A673 (cell line): Measurements from ENCODE around the gene CACNB1. TPM values are rescaled to one million over a fixed set of nuclear protein-coding genes. Genes with fewer than 3 reads are reported as not detected.
"Not testable (repeated sequence)": the region's sequence is repeated elsewhere in the genome, so short reads cannot be mapped to it uniquely, and the experiment has no call there.

Experiments
- BruUV-seq: library from RNA; stranded (reverse); fragments of 400-500 nt; replicated peaks from 2 replicates; lab custom pipeline; 2021; lab: Mats Ljungman, UMichigan
- CTCF ChIA-PET: fragments of 300-600 bp; sonication (Branson Sonifier 250); formaldehyde crosslinking; loops from one replicate; lab custom pipeline; 2022; ENCODE audit warnings: antibody characterized with exemption; lab: Charles Lee
- POLR2A ChIA-PET: fragments of 300-600 bp; sonication (Branson Sonifier 250); formaldehyde crosslinking; loops from one replicate; lab custom pipeline; 2022; ENCODE audit warnings: antibody characterized with exemption; ENCODE audit not compliant: low non-redundant PET; lab: Charles Lee
- DNase-seq: peaks from one replicate; pipeline ENCODE4 v3.0.0-alpha.2; 2015; ENCODE audit warnings: low spot score
- H3K27ac ChIP-seq: fragments of 200-600 bp; sonication (generic); 2 replicates; pipeline ENCODE4 v1.5.1; 2016; ENCODE audit warnings: mixed run types, low read depth, mild to moderate bottlenecking, mixed read lengths, antibody characterized with exemption, low read length; ENCODE audit not compliant: poor library complexity, severe bottlenecking
- H3K27me3 ChIP-seq: fragments of 200-600 bp; sonication (generic); replicated peaks from 2 replicates; pipeline ENCODE4 v1.6.1; 2017; ENCODE audit warnings: mixed run types, low read depth, mild to moderate bottlenecking, mixed read lengths, antibody characterized with exemption, low read length; ENCODE audit not compliant: insufficient read depth, poor library complexity
- H3K36me3 ChIP-seq: fragments of 200-600 bp; sonication (generic); 2 replicates; pipeline ENCODE4 v1.6.1; 2016; ENCODE audit warnings: mixed run types, mild to moderate bottlenecking, mixed read lengths, antibody characterized with exemption, low read length; ENCODE audit not compliant: insufficient read depth, poor library complexity, severe bottlenecking
- H3K4me1 ChIP-seq: fragments of 200-600 bp; sonication (generic); 2 replicates; pipeline ENCODE4 v1.6.1; 2017; ENCODE audit warnings: mixed run types, mild to moderate bottlenecking, mixed read lengths, antibody characterized with exemption, low read length; ENCODE audit not compliant: insufficient read depth, poor library complexity, severe bottlenecking
- H3K4me3 ChIP-seq: fragments of 200-600 bp; sonication (generic); 2 replicates; pipeline ENCODE4 v1.5.1; 2016; ENCODE audit warnings: low read depth, mixed run types, mild to moderate bottlenecking, mixed read lengths, low read length; ENCODE audit not compliant: poor library complexity, severe bottlenecking
- H3K9me3 ChIP-seq: fragments of 200-600 bp; sonication (generic); 2 replicates; pipeline ENCODE4 v1.6.1; 2016; ENCODE audit warnings: mixed run types, low read depth, mild to moderate bottlenecking, mixed read lengths, antibody characterized with exemption, low read length; ENCODE audit not compliant: poor library complexity, severe bottlenecking
- EZH2 ChIP-seq: fragments of 200-600 bp; sonication (generic); IDR thresholded peaks from 2 replicates; pipeline ENCODE4 v1.6.1; 2017; ENCODE audit warnings: borderline replicate concordance, low read depth, mild to moderate bottlenecking, mixed read lengths, antibody characterized with exemption, low read length; ENCODE audit not compliant: poor library complexity, severe bottlenecking
- intact Hi-C: fragments of 100-400 bp; cut with micrococcal nuclease; formaldehyde crosslinking; loops from one replicate; pipeline ENCODE4 v1.10.0; 2022; ENCODE audit not compliant: unreplicated experiment
- total RNA-seq: library from RNA; stranded (reverse); gene quantifications from 2 replicates; pipeline ENCODE4 v1.2.3, GENCODE V29; 2021
- TF ChIP-seq, protein P1 (sequence below): fragments of 300-800, 200-600 bp; sonication (generic); conservative IDR thresholded peaks from 2 replicates; pipeline ENCODE4 v1.5.1; 2017; ENCODE audit warnings: low read depth, mild to moderate bottlenecking, antibody characterized with exemption, low read length, moderate library complexity, mixed read lengths

CACNB1 gene
- total RNA-seq, 1 experiment from 2014 or later, result 8.0 TPM

DNA sequence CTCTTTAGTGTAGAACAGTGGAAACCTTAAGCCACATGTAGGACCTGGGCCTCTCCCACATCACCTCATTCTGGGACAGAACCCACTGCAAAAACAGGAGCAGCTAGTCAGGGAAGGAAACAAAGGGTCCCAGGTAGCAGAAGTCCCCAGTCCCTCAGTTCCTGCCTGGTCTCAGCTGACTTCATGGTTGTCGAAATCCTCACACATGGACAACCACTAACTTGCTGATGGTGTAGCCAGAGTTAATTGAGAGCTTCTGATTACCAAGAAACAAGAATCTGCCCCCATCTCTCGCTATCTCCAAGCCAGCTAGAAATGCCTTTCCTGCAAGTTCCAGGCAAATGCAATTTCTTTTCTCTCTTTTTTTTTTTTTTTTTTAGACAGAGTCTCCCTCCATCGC is 28.0 kb downstream of the CACNB1 start:
- no peak for DNase-seq
- ChIA-PET POLR2A (no interaction called here), CTCF (interaction anchor here (0.7 kb wide), 1 partner anchor 26 kb away, joined by 12 read pairs; no protein-coding TSS in a partner anchor)
- Histone ChIP-seq H3K9me3 (no peaks in the 10 kb centered on the region), H3K4me1 (no peaks in the 10 kb centered on the region), H3K27ac (no peak overlapping the region), H3K27me3 (no peaks in the 10 kb centered on the region), H3K36me3 (no peaks in the 10 kb centered on the region), H3K4me3 (no peak overlapping the region)
- BruUV-seq, result no TSS peak
- TF ChIP-seq, protein P1, sequence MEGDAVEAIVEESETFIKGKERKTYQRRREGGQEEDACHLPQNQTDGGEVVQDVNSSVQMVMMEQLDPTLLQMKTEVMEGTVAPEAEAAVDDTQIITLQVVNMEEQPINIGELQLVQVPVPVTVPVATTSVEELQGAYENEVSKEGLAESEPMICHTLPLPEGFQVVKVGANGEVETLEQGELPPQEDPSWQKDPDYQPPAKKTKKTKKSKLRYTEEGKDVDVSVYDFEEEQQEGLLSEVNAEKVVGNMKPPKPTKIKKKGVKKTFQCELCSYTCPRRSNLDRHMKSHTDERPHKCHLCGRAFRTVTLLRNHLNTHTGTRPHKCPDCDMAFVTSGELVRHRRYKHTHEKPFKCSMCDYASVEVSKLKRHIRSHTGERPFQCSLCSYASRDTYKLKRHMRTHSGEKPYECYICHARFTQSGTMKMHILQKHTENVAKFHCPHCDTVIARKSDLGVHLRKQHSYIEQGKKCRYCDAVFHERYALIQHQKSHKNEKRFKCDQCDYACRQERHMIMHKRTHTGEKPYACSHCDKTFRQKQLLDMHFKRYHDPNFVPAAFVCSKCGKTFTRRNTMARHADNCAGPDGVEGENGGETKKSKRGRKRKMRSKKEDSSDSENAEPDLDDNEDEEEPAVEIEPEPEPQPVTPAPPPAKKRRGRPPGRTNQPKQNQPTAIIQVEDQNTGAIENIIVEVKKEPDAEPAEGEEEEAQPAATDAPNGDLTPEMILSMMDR, result no peak
- no peak for TF ChIP-seq EZH2
- intact Hi-C loops, result no loop called here

- Histone ChIP-seq H3K36me3 (no peaks in the 10 kb centered on the region), H3K27me3 (no peaks in the 10 kb centered on the region), H3K4me1 (no peaks in the 10 kb centered on the region), H3K9me3 (no peaks in the 10 kb centered on the region), H3K4me3 (no peak overlapping the region), H3K27ac (no peak overlapping the region)
- intact Hi-C loops, result no loop called here
- BruUV-seq, result no TSS peak
- TF ChIP-seq EZH2, result no peak
- TF ChIP-seq, protein P1, result no peak
- ChIA-PET POLR2A (no interaction called here), CTCF (interaction anchor here (0.7 kb wide), 1 partner anchor 26 kb away, joined by 12 read pairs; no protein-coding TSS in a partner anchor)
- no peak for DNase-seq
Measured at GRCh38 chr17:39169101-39169500, 28.4 kb downstream of the CACNB1 start.

GRCh38 chr17:39168503-39168902 is 29.0 kb downstream of the CACNB1 start:
- H3K27ac ChIP-seq, H3K4me3 ChIP-seq, H3K4me1 ChIP-seq, BruUV-seq, H3K27me3 ChIP-seq, DNase-seq, H3K9me3 ChIP-seq, H3K36me3 ChIP-seq, POLR2A ChIA-PET, intact Hi-C loops, CTCF ChIA-PET: not testable (repeated sequence)

- H3K4me3 ChIP-seq, result no peak overlapping the region
- no peaks in the 10 kb centered on the region for H3K9me3 ChIP-seq
- intact Hi-C loops, result no loop called here
- no peaks in the 10 kb centered on the region for H3K4me1 ChIP-seq
- ChIA-PET CTCF (no interaction called here), POLR2A (interaction anchor here (0.9 kb wide), 1 partner anchor 33 kb away, joined by 10 read pairs; the partner anchor contains the start of gene RPL19)
- H3K36me3 ChIP-seq, result no peaks in the 10 kb centered on the region
- no TSS peak for BruUV-seq
- TF ChIP-seq, protein P1, result no peak
- TF ChIP-seq EZH2, result no peak
- H3K27me3 ChIP-seq, result no peaks in the 10 kb centered on the region
- no peak overlapping the region for H3K27ac ChIP-seq
- no peak for DNase-seq
Measured at GRCh38 chr17:39167476-39167875, 30.0 kb downstream of the CACNB1 start.
